ENCODE results near the gene ABTB2.

DNA sequence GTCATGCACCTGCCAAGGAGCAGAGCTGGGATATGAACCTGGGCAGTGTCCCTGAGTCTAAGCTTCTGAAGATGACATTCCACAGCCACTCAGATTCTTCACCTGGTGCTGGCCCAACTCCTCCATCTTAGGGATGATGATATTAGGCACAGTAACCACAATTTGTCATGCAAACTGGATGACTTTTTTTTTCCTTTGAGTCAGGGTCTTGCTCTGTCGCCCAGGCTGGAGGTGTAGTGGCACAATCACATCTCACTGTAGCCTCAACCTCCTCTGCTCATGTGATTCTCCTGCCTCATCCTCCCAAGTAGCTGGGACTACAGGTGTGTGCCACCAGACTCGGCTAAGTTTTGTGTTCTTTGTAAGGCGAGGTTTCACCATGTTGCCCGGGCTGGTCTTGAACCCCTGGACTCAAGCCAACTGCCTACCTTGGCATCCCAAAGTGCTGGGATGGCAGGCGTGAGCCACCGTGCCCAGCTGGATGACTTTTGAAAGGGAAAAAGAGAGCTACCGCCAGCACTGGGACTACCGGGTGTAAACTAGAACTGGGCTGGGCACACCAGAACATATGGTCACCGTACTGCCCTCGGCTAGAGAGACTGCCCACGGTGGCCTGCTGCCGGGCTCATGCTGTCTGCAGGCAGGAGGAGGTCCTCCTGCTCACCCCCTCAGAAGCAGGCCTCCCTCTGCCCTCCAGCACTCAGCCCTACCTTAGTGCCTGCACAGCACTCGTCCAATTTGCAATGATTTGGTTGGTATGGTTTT lies 174.7 kb downstream of the ABTB2 start:
- TF ChIP-seq, protein P1, sequence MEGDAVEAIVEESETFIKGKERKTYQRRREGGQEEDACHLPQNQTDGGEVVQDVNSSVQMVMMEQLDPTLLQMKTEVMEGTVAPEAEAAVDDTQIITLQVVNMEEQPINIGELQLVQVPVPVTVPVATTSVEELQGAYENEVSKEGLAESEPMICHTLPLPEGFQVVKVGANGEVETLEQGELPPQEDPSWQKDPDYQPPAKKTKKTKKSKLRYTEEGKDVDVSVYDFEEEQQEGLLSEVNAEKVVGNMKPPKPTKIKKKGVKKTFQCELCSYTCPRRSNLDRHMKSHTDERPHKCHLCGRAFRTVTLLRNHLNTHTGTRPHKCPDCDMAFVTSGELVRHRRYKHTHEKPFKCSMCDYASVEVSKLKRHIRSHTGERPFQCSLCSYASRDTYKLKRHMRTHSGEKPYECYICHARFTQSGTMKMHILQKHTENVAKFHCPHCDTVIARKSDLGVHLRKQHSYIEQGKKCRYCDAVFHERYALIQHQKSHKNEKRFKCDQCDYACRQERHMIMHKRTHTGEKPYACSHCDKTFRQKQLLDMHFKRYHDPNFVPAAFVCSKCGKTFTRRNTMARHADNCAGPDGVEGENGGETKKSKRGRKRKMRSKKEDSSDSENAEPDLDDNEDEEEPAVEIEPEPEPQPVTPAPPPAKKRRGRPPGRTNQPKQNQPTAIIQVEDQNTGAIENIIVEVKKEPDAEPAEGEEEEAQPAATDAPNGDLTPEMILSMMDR (IDR thresholded peaks at IDR 0.05): no peak
- no peak for TF ChIP-seq POLR2A (IDR thresholded peaks at IDR 0.05)
- TF ChIP-seq POLR2AphosphoS5 (IDR thresholded peaks at IDR 0.05): no peak
- no peak for TF ChIP-seq EP300 (IDR thresholded peaks at IDR 0.05)
